Endothelial cell of umbilical vein (primary cell): ENCODE results near the gene DGKG.

Source experiments
- EZH2 ChIP-seq: IDR thresholded peaks from 2 replicates; pipeline ENCODE4 v1.6.1; 2012; ENCODE audit warnings: borderline replicate concordance, low read depth, mild to moderate bottlenecking, moderate library complexity, low read length, inconsistent platforms; ENCODE audit not compliant: severe bottlenecking
- POLR2A ChIP-seq: IDR thresholded peaks from 2 replicates; pipeline ENCODE4 v1.6.1; 2012; ENCODE audit warnings: low read depth, mild to moderate bottlenecking, control low read depth, low read length
- TF ChIP-seq, protein P1 (sequence below), 2 donors: IDR thresholded peaks; 1 replicate in 1 of 2; 2 replicates in 1 of 2; pipeline ENCODE4 v1.5.1; 2011; ENCODE audit warnings: low read length in 2 of 2, mild to moderate bottlenecking in 2 of 2, moderate library complexity in 2 of 2, control low read depth in 1 of 2, inconsistent platforms in 1 of 2, low read depth in 1 of 2; ENCODE audit not compliant: insufficient read depth in 1 of 2; ENCODE audit errors: extremely low read depth in 1 of 2

DNA sequence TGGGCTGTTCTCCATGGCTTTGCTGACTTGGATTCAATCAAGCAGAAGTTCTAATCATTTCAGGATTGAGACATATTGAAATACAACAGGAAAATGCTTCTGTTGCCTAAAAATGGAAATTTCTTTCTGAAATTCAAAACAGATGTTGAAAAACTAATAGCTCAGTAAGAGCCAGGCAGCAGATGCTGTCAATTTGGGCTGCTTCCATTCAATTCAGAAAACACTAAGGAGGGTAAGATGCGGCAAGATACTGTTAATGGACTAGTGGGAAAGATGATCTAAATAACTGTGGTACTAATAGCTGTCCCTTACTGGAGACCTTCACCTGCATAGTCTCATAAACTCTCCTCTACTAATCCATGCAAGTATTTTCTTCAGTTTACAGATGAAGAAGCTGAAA, 53.5 kb downstream of the DGKG start:
- TF ChIP-seq, protein P1, sequence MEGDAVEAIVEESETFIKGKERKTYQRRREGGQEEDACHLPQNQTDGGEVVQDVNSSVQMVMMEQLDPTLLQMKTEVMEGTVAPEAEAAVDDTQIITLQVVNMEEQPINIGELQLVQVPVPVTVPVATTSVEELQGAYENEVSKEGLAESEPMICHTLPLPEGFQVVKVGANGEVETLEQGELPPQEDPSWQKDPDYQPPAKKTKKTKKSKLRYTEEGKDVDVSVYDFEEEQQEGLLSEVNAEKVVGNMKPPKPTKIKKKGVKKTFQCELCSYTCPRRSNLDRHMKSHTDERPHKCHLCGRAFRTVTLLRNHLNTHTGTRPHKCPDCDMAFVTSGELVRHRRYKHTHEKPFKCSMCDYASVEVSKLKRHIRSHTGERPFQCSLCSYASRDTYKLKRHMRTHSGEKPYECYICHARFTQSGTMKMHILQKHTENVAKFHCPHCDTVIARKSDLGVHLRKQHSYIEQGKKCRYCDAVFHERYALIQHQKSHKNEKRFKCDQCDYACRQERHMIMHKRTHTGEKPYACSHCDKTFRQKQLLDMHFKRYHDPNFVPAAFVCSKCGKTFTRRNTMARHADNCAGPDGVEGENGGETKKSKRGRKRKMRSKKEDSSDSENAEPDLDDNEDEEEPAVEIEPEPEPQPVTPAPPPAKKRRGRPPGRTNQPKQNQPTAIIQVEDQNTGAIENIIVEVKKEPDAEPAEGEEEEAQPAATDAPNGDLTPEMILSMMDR (IDR thresholded peaks at IDR 0.05; ENCODE audit: extremely low read depth in 1 of 2, insufficient read depth in 1 of 2, low read depth in 1 of 2, low read length in 2 of 2), result no peak
- TF ChIP-seq POLR2A (no peak), EZH2 (no peak)
